RWPE1 (cell line): ENCODE data around the gene CAMK1D.

Source experiments
- CTCF ChIA-PET: fragments of 350-600 bp; sonication (Branson Sonifier 250); formaldehyde crosslinking; extraction: SDS; loops from one replicate; lab custom pipeline; 2021; lab: Yijun Ruan, JAX
- POLR2A ChIA-PET: fragments of 400-600 bp; formaldehyde crosslinking; extraction: SDS; loops from one replicate; lab custom pipeline; 2020; ENCODE audit warnings: antibody characterized with exemption; ENCODE audit not compliant: low non-redundant PET; lab: Yijun Ruan, JAX
- DNase-seq: peaks from one replicate; pipeline ENCODE4 v3.0.0; 2012; ENCODE audit warnings: low spot score
- H3K27ac ChIP-seq: fragments of 450-650 bp; 2 replicates; pipeline ENCODE4 v1.5.1; 2017
- CTCF ChIP-seq: fragments of 450-650 bp; conservative IDR thresholded peaks from 2 replicates; pipeline ENCODE4 v1.5.1; 2017; ENCODE audit warnings: low read depth, mild to moderate bottlenecking

Gene CAMK1D

GRCh38 chr10:12795315-12796110, 446.2 kb downstream of the CAMK1D start:
- no peak for DNase-seq
- CTCF ChIA-PET, result interaction anchor here (0.5 kb wide), 1 partner anchor 279 kb away, joined by 3 read pairs; no protein-coding TSS in a partner anchor
- POLR2A ChIA-PET, result no interaction called here
- TF ChIP-seq CTCF, result no peak
- H3K27ac ChIP-seq, result no peak overlapping the region

DNA sequence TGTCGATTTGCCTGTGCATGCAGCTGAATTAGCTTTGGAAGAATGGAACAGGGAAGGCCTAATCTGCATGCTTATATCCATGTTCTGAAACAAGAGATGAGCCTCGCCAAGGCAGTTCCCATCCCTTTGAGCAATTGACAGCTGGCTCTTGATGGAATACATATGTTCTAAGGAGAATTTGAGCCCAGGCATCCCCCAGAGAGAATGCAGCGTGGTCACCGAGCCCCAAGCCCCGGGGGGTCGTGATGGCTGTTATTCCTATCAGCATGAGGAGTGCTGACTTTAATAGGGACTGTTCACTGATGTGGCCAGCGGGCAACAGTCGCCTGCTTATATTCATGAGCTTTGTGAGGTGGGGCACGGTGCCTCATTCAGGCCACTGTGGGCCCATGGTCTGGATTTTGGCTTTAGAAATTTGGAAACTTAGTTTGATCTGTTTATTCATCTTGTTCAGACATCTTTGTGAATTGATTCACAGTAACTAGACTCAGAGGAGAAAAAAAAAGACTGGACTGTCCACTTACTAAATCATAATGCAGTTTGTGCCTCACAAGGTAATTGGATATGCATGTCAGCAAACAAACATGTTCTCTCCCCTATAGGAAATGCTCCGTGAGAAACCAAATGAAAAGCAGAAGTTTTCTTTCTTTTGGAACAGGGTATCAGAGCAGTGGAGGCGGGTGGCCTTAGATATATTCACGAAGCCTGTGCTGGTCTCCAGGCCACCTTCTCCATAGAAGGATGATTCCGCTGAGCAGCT, 447.2 kb downstream of the CAMK1D start:
- ChIA-PET POLR2A (no interaction called here), CTCF (interaction anchor here (0.8 kb wide), 1 partner anchor 10 kb away, joined by 4 read pairs; no protein-coding TSS in a partner anchor)

GRCh38 chr10:12797471-12798262, 448.3 kb downstream of the CAMK1D start:
- TF ChIP-seq CTCF, result no peak
- CTCF ChIA-PET, result interaction anchor here (0.7 to 0.8 kb wide), 2 partner anchors 8 kb away, joined by 3 to 4 read pairs; no protein-coding TSS in a partner anchor

More for the DNA sequence above, 447.2 kb downstream of the CAMK1D start:
- no peak for TF ChIP-seq CTCF
- DNase-seq, result no peak
- no peak overlapping the region for H3K27ac ChIP-seq

DNA sequence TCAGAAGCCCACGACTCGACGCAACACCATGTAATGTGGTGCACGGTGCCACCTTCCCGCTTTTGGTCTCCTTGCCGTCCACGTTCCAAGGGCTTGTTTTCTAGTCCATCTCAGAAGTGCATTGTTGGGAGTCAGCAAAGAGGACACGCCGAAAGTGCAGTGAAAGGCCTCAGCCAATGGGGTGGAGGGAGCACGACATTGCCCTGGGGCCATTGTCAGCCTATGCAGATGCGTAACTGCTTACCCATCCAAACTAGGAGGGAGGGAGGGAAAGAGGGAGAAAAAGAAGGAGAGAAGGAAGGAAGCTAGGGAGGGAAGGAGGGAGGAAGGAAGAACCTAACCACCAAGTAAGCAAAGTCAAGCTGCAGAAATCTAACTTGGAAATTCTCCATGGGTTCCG, 449.8 kb downstream of the CAMK1D start:
- CTCF ChIA-PET, result no interaction called here
- POLR2A ChIA-PET, result no interaction called here

More at GRCh38 chr10:12797471-12798262, 448.3 kb downstream of the CAMK1D start:
- DNase-seq, result no peak
- H3K27ac ChIP-seq, result no peak overlapping the region
- POLR2A ChIA-PET, result no interaction called here

DNA sequence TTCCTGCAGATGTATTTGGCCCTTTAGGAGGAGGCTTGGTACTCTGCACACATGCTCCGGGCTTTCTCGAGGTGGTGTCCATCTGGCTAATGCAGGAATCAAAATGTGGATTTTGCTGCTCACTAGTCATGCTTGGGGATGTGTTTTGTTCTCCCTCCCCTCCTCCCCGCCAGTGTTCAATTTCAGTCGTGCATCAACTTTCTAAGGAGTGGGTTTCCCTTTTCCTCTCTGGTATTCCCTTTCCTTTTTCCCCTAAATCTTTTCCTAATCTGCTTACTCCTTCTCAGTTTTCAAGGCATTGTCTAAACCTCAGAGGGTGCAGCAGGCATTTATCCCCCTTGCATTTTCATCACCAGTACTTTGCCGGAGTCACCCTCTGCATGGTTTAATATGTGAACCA, 450.4 kb downstream of the CAMK1D start:
- CTCF ChIA-PET, result interaction anchor here (0.6 kb wide), 1 partner anchor 1382 kb away, joined by 3 read pairs; no protein-coding TSS in a partner anchor
- no peak for TF ChIP-seq CTCF
- DNase-seq, result no peak
- POLR2A ChIA-PET, result no interaction called here
- no peak overlapping the region for H3K27ac ChIP-seq

More for the DNA sequence above, 449.8 kb downstream of the CAMK1D start:
- TF ChIP-seq CTCF, result no peak
- DNase-seq, result no peak
- H3K27ac ChIP-seq, result no peak overlapping the region
